22Rv1 (cell line): Measurements from ENCODE around the gene RNU1-2.
"Not testable (repeated sequence)": the region's sequence is repeated elsewhere in the genome, so short reads cannot be mapped to it uniquely, and the experiment has no call there.

Experiments used
- H3K27ac ChIP-seq: fragments of 450-650 bp; 2 replicates; pipeline ENCODE4 v1.5.1; 2017

The RNU1-2 gene

GRCh38 chr1:16895598-16896315 is at the start of gene RNU1-2:
RNU1-2 (plus strand) TSS chr1:16895980.
- peak within 1 kb of the TSS; percentile 84 for H3K27ac ChIP-seq

DNA sequence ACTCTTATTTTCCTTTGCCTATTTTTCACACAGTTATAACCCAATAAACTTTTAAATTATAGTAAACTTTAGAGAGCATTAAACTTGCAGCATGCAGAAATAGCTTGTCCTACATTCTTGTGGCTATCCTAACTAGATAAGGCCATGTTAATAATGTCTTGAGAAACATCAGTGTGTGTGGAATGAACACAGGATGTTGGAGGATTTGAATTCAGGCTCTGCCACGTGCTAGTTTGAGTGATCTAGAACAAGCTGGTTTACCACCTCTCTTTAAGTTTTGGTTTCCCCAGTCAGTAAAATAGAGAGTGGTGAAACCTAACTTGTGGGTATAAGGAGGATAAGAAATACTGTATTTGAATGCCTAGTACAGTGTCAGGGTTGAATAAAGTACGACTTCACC is 39.6 kb upstream of the RNU1-2 start:
- H3K27ac ChIP-seq = not testable (repeated sequence)

DNA sequence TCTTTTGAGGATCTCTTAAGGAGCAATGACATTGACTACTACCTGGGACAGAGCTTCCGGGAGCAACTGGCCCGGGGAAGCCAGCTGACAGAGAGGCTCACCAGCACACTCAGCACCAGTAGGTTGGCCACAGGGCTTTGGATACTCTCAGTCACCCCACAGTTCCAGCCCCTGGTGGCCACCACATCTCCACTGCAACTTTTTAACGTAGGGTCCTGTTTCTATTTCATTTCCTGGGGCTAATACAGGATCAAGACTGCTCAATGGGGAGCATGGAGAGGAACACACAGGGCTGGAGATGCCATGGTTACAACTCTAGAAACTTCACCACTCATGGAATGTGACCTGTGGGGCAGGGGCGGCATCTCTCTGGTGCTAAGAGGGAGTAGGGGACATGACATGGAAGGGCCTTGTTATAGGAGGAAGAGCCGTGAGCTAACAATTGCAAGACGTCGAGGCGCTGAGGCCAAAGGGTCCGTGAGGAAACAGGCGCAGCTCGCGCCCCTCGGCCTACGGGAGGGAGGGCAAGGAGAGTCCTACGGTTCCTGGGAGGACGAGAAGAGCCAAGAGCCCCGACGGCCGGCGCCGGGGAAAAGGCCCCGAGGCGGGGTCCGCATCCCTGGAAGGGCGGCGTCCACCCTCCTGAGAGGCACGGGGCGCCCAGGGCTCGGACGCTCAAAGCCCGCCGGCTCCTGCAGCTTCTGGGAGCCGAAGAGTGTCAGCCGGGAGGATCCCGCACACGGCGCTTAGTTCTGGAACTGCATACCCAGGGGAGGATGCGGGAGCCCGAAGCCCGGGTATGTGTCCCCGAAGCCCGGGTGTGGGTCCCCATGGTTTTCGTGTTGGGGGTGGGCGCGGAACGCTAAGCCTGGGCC is 36.4 kb upstream of the RNU1-2 start:
- not testable (repeated sequence) for H3K27ac ChIP-seq

- not testable (repeated sequence) for H3K27ac ChIP-seq
These were observed 35.7 kb upstream of the RNU1-2 start for GRCh38 chr1:16860048-16860447.

DNA sequence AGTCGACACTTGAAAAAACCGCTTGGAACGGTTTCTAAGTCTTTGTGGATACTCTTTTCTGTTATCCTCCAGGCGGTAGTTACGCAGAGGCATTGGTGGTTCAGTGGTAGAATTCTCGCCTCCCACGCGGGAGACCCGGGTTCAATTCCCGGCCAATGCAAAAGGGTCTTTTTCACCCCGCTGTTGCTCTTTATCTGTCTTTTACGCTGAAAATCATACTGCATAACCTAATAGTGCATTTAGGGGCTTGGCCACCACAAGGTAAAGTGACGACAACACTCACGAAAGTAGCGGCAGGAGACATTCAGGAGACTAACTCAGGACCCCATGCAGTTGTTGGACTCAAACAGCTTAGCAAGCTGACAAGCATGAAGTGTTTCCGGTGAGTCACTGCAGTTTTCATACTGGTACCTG is 33.9 kb upstream of the RNU1-2 start:
- H3K27ac ChIP-seq = not testable (repeated sequence)

- H3K27ac ChIP-seq = not testable (repeated sequence)
These were observed 33.4 kb upstream of the RNU1-2 start for GRCh38 chr1:16862415-16862814.

DNA sequence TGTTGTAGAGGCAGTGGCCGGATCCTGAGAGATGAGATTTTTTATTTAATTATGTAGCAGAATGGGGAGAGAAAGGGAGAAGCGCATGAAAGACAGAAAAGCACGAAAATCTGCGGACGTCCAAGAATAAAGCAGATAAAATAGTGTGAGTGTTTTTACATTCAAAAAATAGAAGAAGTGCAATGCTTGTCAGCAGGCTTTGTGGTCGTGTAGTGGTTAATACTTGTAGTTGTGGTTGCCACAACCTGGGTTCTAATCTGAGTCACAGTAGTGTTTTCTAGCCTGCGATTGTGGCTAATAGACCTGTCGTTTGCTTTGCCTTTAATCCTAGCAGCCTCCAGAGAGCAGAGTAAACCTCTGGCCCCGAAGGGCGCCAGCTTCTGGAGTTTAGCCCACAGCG is 32.8 kb upstream of the RNU1-2 start:
- H3K27ac ChIP-seq = not testable (repeated sequence)

- not testable (repeated sequence) for H3K27ac ChIP-seq
These were observed 28.7 kb upstream of the RNU1-2 start for GRCh38 chr1:16866926-16867707.

DNA sequence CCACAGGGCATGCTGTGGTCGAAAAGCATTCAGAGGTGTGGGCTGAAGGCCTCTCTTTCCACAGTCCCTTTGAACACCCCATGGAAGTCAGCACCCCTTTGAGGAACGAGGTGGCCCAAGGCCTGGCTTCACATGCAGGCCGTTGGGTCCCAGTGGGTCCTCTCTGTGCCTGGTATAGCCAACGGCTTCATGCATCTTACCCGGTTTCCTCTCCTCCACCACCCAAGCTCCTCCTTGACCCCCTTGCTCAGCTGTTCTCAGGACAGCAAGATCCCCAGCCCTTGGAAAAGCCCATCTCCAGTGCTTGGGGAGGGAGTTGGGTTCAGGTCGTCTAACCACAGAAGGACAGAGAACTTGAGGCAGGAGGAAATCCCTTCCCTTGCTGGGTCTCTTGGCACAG is 27.0 kb upstream of the RNU1-2 start:
- not testable (repeated sequence) for H3K27ac ChIP-seq

DNA sequence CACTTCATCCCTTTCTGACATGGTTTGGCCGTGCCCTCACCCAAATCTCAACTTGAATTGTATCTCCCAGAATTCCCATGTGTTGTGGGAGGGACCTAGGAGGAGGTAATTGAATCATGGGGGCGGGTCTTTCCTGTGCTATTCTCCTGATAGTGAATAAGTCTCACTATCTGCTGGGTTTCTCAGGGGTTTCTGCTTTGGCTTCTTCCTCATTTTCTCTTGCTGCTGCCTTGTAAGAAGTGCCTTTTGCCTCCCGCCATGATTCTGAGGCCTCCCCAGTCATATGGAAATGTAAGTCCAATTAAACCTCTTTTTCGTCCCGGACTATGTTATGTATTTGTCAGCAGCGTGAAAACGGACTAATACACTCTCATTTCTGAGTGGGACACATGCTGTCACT is 25.8 kb upstream of the RNU1-2 start:
- not testable (repeated sequence) for H3K27ac ChIP-seq

GRCh38 chr1:16871171-16871570 is 24.6 kb upstream of the RNU1-2 start:
- not testable (repeated sequence) for H3K27ac ChIP-seq

DNA sequence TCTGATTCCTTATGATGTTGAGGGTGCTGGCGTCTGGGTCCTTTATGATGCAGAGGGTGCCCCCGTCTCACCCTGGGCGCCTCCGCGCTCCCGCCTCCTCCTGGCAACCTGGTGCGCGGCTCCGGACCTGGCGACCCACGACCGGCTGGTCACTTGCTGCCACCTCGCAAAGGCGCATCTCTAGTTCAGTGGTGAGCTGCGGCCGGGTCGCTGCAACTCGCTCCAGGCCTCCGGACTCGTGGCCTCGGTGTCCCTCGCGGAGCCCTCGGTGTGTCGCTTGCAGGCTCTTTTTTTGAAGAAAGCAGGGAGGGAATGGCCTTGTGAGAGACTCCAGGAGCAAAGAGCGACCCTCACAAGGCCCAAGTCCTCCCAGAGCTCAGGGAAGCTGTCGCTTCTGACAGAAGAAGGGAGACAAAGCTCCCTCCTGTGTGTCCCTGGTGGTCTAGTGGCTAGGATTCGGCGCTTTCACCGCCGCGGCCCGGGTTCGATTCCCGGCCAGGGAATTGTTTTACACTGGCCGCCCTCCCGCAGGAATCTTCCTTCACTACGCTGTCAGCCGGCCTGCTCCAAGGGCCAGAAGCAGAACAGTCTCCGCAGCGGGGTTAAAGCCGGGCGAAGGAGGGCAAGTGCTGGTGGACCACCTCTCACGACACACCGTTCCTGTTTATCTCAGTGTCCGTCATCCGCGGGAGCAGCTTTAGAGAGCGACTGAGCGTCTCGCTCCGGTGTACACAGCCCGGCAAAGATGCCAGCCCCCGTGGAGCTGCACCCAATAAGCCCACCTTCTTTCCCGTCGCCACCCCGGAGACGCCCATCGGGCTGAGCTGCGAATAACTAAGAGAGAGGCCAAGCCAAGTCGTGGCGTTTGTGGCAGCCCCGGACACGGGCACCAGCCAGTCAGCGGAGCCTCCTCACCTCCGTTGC is 23.4 kb upstream of the RNU1-2 start:
- not testable (repeated sequence) for H3K27ac ChIP-seq

DNA sequence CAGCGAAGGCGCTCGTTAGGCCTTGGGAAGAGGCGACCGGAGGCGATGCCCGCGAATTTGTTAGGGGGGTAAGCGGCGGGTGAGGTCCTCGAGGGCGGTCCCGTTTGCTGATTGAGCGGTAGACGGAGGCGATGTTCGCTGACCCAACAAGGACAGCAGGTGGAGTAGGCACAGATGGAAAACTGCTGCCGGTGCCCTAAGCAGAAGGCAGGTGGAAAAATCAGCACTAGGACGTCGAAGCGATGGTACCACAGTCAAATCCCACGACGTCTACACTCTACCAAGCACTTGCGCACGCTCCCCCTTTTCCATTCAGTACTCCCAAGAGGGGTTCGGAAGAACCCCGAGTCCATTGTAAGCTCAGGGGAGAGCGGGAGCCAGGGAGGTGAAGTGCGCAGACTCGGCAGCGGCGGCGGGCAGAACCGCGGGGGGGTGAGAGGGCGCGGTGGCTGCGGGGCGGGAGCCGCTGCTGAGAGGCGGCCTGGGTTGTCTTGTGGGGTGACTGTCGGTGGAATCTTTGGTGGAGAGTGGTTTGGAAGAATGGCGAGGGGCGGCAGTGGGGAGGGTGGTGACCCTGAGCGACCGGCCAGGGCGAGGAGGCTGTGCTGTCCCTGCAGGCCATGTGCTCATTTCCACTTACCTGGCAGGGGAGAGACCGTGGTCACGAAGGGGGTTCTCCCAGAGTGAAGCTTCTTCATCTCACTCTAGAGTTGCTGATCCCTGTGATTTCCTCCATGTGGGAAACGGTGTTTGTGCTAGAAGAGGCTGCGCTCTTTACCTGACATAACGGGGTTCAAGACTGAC is 22.5 kb upstream of the RNU1-2 start:
- H3K27ac ChIP-seq = not testable (repeated sequence)

DNA sequence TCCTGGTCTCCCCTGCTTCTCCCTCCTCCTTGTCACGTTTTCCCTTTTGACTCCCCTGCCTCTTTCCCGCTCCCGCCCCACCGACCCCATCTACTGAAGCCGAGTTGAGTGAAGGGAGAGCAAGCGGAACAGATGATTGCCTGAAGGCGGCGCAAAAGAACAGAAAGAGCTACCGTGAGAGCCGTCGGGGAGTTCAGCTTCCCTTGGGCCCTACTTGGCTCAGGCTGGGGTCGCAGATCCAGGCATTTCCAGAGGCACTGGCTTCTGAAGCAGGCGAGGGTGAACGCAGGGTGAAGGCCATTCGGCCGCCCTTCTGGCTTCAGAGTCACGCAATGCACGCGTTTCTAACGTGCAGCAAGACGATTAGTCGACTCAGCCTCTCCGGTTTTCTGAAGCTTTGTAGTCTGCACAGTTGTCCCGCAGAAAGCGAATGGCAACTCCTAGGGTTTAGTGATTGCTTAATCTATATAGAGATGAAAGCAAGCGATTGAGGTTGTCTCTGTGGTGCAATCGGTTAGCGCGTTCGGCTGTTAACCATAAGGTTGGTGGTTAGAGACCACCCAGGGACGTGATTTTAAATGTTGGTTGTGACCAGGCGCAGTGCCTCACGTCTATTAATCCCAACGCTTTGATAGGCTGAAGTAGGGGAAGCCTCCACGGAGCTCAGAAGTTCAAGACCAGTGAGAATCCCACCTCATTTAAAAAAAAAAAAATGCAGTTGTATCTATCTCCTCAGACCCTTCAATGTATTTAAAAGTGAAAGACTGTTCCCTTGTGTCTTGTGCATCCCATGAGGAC is 20.6 kb upstream of the RNU1-2 start:
- not testable (repeated sequence) for H3K27ac ChIP-seq

- not testable (repeated sequence) for H3K27ac ChIP-seq
These were observed 14.0 kb upstream of the RNU1-2 start for GRCh38 chr1:16881742-16882141.
